ENCODE results near the gene FMN2.

DNA sequence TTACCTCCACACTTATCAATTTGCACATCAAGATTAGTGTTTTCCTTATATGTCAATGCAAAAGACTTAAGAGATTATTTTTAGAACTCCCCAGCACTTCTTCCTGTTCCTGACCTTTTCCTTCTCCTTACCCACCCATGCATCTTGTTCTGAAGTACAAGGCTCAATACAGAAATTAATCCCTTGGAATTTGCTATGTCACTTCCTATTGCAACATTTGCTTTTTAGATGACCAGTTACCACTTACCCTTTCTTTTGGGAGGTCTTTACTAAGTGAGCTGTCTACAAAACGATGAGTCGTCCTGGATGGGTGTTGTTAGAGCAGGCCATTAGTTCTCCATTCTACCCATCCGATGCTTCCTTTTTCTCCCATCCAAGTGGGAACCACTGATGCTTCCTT, 221.2 kb downstream of the FMN2 start:
- TF ChIP-seq, protein P1, sequence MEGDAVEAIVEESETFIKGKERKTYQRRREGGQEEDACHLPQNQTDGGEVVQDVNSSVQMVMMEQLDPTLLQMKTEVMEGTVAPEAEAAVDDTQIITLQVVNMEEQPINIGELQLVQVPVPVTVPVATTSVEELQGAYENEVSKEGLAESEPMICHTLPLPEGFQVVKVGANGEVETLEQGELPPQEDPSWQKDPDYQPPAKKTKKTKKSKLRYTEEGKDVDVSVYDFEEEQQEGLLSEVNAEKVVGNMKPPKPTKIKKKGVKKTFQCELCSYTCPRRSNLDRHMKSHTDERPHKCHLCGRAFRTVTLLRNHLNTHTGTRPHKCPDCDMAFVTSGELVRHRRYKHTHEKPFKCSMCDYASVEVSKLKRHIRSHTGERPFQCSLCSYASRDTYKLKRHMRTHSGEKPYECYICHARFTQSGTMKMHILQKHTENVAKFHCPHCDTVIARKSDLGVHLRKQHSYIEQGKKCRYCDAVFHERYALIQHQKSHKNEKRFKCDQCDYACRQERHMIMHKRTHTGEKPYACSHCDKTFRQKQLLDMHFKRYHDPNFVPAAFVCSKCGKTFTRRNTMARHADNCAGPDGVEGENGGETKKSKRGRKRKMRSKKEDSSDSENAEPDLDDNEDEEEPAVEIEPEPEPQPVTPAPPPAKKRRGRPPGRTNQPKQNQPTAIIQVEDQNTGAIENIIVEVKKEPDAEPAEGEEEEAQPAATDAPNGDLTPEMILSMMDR (IDR thresholded peaks at IDR 0.05): no peak
- no peak for TF ChIP-seq EZH2phosphoT487 (IDR thresholded peaks at IDR 0.05)
